Stimulated activated CD4-positive, alpha-beta T cell treated with anti-CD3 and anti-CD28 coated beads, Interleukin-1b, Interleukin-23, amount 100 ng/mL, for 4 hours (primary cell): ENCODE data around the gene ZSWIM4.
"Not testable (repeated sequence)": the region's sequence is repeated elsewhere in the genome, so short reads cannot be mapped to it uniquely, and the experiment has no call there.

ENCODE experiments used
- DNase-seq, 2 donors: peaks; one replicate each; pipeline ENCODE4 v3.0.0-alpha.2; 2020; ENCODE audit warnings: low read depth in 2 of 2

ZSWIM4 gene

DNA sequence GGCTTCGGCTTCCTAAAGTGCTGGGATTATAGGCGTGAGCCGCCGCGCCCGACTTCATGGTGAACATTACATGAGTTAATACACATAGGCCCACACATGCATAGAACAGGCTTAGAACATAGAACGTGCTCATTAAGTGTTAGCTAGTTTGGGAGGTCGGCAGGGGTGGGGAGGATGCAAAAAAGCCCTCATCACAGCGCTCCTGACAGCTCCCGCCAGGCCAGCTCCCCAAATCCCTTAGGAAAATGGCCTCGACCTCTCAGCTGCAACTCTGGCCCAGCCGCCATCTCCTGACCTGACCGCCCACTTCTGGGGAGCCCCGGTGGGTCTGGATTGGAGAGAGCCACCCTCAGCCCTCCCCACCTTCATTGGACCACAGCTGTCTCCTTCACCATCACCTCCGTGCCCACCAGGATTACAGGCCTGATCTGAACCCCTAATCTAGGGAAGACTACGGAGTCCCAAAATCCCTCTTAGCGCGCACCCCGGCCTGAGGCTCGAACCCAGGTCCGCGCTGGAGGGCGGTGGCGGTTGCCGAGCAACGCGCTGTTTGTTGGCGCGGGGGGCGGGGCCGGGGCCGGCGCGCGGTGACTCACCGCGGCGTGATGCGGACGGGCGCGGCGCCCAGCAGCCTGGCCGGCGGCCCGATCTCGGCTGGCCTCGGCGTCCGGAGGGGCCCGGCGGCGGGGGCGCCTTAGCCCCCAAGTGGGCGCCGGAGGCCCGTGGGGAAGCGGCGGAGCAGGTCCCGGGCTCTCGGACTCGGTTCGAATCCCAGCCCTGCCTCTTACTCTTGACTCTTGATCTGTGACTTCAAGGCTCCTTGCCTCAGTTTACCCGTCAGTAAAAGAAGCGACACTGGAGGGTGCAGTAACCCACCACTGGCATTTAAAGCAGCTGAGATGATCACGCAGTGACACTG is 55.0 kb downstream of the ZSWIM4 start:
- peak in 1 of 2 donors; percentile 62 for DNase-seq

DNA sequence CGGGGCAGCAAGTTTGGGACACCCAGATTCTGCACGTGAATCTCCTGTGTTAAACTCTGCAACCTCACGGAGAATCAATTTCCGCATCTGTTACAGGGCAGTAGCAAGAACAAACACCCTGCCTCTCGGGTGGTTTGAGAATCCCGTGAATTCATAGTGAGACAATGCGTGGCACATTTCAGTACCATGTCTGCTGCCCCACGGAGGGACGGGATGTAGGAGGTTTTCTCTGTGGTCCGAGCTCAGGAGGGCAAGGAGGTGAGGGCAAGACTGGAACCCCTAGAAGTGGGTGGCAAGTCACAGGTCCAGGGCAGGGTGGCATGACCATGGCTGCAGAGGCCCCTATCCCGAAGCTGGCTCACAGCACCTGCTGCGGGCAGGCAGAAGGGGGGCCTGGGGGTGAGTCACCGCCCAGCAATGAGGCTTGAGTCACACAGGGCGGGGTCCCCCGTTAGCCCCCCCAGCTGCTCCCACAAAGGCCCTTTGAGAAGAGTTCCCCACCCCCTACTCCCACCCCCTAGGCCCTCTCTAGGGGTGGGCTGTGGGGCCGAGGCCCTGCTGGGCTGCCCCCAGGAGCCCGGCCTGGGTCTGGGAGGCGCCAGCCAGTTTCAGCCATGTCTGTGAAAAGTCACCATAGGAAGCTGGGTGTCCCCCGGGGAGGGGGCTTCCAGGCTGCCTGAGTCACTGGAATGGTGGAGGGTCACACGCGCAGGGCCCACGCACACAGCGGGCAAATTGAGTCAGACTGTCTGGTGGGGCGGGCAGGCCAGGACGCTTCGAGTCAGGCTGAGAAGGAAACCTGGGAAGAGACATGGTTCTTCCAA is 55.9 kb downstream of the ZSWIM4 start:
- DNase-seq = peak in 1 of 2 donors; percentile 56

DNA sequence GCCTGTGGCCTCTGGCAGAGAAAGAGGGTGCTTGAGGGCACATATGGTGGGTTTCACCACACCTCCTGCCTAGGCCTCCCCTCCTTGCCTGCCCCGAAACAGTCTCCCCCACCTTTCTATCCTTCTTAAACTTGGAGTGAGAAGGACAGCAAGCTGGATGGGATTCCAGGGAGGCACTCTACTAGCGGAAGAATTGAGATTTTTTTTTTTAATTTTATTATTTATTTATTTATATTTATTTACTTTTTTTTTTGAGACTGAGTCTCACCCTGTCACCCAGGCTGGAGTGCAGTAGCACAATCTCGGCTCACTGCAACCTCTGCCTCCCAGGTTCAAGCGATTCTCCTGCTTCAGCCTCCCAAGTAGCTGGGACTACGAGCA is 56.5 kb downstream of the ZSWIM4 start:
- DNase-seq = not testable (repeated sequence)

DNA sequence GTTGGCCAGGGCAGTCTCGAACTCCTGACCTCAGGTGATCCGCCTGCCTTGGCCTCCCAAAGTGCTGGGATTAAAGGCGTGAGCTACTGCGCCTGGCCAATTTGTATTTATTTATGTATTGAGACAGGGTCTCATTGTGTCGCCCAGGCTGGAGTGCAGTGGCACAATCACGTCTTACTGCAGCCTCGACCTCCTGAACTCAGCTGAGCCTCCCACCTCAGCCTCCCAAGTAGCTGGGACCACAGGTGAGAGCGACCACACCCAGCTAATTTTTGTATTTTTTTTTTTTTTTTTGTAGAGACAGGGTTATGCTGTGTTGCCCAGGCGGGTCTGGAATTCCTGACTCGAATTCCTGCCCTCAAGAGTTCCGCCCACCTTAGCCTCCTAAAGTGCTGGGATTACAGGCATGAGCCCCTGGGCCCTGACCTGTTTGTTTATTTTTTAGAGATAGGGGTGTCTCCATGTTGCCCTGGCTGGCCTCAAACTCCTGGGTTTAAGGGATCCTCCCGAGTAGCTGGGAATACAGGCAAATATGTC is 57.0 kb downstream of the ZSWIM4 start:
- DNase-seq = not testable (repeated sequence)

DNA sequence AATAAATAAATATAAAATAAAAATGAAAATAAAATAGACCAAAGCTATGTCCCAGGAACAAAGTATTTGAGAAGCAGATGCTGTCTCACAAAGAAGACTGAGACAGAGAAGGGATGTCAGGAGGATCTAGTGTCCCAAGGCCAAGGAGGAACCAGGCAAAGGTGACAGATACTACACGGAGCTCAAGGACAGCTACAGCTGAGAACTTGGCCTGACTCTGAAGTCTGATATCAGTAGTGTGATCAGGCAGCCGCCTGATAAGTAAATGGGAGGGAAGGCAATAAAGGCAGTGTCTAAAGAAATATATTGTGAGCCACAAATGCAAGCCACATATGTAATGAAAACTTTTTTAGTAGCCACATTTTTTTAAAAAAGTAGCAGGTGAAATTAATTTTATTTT is 61.3 kb downstream of the ZSWIM4 start:
- no peak for DNase-seq

DNA sequence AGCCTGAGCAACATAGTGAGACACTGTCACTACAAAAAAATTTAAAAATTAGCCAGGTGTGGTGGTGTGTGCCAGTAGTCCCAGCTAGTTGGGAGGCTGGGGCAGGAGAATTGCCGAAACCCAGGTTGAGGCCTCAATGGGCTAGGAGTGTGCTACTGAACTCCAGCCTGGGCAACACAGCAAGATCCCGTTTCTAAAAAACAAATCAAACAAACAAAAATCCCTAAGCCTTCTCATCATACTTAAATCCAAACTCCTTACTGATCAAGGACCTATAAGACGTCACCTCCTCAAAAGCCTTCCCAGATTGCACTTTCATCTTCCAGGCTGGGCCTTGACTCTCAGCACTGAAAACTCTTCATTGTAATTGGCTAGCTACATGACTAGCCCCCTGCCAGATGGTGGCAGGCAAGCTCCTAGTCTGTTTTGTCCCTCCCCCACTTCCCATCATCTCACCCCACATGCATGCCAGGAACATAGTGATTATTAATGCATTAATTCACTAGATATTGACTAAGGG is 64.2 kb downstream of the ZSWIM4 start:
- DNase-seq = no peak

DNA sequence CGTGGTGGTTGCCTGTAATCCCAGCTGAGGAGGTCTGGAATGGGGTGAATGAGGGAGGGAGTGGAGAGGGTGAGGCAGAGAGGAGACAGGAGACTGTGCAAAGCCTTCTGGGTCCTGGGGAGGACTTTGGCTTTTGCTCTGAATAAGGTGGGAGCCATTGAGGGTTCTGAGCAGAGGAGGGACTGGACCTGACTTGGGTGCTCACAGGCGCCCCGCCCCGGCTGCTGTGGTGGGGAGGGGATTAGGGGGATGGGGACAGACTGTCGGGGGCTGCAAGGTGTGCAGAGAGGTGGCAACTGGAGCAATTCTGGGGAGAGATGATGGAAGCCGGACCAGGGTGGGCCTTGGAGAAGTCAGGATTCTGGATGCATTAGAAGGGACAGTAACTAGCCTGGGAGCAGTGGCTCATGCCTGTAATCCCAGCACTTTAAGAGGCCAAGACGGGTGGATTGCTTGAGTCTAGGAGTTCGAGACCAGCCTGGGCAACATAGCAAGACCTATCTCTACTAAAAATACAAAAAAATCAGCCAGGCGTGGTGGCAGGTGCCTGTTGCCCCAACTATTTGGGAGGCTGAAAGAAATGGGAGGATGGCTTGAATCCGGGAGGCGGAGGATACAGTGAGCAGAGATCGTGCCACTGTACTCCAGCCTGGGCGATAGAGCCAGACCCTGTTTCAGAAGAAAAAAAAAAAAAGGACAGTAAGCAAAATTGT is 65.6 kb downstream of the ZSWIM4 start:
- DNase-seq = no peak

DNA sequence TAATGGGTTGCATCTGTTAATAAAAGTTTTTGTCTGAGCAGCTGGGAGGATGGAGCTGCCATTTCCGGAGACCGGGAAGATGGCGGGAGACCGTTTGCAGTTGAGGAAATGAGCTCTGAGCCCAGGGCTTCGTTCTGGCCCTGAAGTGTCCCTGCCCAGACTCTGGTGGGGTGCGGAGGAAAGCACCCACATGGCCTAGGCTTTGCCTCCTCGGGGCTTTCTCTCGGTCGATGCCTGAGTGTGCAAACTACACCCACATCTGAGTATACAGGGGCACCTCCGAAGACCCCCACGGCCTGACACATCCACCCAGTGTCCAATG is 66.1 kb downstream of the ZSWIM4 start:
- no peak for DNase-seq

DNA sequence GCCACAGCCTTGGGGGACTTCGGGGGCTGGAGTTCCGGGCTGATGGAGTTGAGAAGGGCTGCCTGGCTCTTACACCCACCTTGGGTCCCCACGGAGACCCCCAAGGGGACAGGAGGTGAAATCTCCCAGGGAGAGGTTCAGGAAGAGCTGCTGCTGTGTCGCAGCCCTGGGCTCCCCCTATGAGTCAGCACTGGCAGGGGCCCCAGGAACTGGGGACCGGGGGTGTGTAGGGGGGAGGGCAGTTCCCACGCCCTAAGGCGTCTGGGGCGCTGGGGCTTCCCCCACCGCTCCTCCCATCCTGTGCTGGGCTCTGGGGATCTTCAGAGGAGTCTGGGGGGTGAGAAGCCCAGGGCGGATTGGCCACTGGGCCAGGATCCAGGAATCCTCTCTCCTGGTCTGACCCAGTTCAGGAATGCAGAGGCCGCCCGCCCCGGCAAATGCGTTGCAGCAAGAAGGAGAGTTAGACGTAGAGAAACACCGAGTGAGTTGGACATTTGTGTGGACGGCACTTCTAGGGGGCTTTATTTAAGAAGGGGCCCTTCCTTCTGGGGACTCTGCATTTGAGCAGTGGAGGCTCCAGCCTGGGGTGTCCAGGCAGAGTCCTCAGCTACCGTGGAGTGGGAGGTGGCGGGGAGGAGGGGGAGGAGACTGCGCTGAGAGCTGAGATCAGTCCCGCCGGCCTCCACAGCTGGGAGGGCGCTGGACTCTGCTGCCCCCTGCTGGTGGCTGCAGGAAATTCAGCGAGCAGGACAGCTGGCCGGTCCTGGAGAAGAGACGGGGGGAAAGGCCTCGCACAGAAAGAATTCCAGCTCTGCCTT is 66.7 kb downstream of the ZSWIM4 start:
- DNase-seq = peak; percentile 82 to 85

DNA sequence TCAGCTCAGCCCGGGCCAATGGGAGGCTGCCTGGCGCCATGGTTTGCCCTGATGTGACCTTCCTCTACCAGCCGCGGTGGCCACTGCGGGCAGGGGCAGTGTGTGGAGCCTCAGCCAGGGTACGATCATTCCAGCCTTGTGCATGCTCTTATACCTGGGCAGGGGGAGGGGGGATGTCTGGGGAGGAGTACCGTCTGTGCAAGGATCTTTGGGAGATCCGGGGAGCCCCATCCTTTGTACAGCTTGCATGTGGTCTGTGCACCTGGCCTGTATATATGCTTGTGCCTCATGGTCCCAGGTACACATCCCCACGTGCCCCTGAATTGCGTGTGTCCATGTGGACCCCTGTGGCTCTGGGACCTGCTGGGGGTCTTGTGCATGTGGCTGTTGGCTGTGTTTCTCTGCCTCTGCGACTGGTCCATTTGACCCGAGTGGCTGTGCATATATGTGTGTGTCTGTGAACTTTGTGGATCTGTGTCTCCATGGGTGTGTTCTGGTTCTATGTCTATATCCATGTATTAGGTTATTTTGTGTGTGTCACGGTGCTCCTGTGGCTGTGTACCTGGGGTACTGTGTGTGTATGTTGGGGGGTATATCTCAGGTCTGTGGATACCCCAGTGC is 68.9 kb downstream of the ZSWIM4 start:
- no peak for DNase-seq

DNA sequence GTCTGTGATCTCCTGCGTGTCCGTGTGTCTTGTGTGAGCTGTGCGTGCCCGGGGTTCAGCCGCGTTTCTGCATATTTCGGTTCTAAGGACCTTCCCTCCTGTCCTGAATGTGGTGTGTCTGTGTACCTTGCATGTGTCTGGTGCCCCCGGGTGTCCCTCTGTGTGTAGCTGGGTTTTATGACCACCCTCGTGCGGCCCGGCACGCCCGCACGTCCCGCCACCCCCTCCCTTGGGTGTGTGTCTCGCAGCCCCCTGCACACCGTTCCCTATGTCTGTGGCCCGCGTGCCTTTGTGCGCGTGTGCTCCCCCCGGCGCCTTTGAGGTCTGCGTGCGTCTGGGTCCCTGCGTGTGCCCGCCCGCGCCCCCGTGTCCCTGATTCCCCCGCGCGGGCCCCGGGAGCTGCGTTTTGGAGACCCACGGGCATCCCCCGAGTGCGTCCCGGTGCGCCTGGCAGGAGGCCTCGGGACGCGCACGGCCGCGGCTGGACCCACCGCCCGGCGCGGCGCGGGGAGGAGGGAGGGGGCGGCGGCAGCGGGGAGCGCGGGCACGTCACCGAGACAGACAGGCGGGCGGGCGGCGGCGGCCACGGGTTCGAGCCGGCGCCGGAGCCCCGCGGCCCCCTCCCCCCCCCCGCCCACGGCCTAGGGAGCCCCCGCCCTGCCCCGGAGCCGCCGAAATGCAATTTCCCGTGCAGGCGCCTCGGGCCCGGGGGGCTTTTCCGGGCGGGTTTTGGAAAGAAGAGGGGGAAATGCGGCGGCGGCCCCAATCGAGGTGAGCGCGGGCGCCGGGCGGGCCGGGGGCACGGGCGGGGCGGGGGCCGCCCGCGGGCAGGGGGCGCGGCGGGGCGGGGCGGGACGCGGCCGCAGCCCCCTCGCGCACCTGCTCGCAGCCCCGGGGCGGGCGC is 69.7 kb downstream of the ZSWIM4 start:
- DNase-seq = no peak

DNA sequence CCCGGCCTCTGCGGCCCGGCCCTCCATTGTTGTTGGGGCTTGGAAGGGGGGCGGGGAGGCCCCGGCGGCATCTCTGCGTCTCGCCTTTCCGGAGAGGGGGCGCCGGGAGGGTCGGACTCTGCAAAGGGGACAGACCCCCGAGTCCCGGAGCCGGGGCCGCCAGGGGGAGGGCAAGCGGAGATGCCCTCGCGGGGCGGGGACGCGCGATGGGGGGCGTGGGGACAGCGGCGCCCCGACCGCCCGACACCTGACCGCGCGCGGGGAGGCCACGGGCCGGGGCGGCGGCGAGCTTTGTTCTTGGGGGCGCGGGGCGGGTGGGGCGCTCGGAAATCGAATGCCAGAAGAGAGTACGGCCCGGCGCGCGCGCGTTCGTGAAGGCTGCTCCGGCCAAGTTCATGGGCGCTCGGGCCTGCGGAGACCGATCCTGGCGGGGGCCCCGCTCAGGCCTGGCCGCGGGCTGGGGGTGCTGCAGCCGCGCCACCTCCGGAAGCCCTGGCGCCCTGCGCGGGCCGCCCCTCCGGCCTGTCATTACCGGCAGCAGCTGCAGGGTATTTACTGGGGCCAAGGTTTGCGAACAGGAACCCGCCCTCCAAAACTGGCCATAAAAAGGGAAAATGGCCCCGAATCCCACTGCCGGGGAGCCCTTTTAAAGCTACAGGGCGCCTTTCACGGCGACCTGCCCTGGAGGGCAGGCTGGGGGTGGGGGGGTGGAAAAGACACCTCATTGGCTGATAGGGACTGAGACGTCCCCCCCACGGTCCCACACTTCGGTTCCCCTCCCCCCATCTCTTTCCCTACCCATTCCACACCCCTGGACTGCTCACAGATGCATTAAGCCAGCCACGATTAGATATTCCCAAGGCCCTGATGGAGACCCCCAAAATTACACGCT is 70.6 kb downstream of the ZSWIM4 start:
- DNase-seq = no peak

DNA sequence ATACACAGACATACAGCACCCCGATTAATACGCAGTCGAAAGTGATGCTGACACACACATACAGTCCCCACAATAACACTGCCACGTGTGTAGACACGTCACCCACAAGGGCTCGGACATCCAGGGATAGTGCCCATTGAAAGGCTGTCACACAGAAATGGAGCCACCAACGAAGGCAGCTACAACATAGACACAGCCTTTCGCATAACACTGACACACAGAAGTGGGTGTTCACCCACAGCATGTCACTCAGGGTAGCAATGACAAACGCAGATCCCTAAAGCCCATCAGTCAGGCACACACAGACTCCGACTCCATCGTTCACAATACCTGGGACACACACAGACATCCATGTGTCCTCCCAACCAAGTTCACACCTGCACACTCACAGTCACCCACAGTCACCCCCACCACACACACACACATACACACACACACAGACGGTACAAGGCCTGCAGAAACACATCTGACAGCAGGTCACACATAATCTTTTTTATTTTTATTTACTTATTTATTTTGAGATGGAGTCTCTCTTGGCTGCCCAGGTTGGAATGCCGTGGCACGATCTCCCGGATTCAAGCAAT is 71.3 kb downstream of the ZSWIM4 start:
- no peak for DNase-seq

DNA sequence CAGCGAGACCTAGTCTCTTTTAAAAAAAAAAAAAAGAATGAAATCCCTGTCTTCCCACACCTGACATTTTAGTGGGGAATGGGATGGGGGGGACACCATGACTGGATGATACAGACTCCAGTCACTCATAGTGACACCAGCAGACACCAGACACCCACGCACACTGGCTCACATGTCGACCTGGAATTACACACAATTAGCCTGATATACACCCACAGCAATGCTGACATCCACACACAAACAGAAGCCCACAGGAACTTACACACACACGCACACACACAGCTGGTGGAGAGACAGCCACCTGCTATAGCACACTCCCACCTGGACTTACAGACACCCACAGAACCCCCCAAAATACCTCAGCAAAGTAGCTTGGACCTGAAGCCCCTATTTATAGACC is 73.4 kb downstream of the ZSWIM4 start:
- DNase-seq = no peak

DNA sequence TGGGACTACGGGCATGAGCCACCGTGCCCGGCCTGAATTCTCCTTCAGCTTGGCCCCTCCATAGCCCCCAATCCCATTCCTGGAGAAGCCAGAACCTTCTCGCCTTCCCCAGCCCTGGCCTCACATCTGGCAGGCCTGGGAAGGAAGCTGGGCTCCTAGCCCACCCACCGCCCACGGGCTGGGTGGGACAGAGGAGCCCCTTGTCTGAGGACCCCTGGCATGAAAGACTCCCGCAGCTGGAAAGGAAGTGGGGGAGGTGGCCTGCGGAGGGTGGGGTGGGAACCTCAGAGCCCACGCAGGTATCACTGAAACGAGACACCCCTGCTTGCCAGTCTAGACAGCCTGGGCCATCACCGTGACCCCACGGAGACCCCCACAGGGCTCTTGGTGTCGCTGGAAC is 74.0 kb downstream of the ZSWIM4 start:
- DNase-seq = no peak

DNA sequence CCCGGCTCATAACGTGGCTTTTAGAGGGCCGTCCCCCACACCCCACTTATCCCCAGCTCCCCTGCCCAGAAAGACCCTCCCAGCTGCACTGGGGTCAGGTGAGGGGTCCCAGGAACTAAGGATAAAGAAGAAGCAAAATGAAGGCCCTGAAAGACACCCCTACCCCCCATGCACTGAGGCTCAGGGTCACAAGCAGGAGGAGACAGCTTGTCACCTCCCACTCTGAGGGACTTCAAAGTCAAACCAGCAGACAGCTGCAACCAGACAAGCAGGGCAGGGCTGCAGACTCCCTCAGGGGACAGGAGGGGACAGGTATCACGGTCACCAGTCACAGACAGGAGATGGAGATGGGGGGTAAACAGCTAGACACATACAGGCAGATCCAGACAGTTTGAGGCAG is 75.6 kb downstream of the ZSWIM4 start:
- no peak for DNase-seq

DNA sequence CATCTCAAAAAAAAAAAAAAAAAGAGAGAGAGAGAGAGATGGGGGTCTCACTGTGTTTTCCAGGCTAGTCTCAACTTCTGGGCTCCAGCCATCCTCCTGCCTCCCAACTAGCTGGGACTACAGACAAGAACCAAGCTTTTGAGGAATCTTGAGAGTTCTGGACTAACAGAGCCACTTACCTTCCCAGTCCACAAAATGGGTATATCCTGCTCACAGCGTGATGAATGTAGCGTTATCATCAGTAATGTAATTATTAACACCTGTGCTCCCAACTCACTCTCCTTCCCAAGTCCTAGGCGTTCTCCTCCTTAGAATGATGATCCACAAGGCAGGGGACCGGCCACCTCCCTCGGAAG is 77.1 kb downstream of the ZSWIM4 start:
- no peak for DNase-seq

DNA sequence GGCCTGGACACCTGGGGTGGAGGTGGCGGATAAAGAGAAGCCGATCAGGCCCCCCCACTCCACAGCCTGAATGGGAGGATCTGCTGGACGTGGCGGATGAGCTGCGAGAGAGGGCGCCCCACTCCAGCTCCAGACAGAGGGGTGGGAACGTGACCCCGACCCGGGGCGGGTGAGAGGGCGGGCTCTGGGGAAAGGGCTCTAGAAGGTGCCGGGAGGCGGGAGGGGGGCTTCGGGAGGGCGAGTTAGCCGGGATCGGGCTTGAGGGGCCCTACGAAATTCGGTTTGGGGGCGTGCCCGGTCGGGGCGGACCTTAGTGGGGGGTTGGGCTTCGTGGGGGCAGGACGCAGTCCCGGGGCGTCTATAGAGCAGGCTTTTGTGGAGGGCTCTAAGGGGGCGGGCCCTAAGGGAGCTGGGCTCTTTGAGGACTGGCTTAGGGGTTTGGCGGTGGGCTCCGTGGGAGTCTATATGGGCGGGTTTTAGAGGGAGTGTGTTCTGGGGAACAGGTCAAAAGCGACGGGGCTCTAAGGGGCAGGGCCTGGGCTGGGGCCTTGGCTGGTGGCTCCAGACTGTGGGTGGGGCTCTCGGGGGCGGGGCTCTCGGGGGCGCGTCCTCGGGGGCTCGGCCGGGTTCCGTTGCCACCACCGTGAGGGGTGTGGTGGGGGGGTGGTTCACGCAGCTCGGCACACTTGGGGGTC is 77.6 kb downstream of the ZSWIM4 start:
- no peak for DNase-seq
